Ovary (tissue), 3 donors: Measurements from ENCODE around the gene LRP1.

Experiments used
- CTCF ChIP-seq, 3 donors: fragments of 450-650 bp in 2 of 3; fragments of 200-600 bp in 1 of 3; IDR thresholded peaks; one replicate each; pipeline versions ENCODE4 v1.5.1 to v1.8.0; 2016 to 2022; ENCODE audit warnings: antibody characterized with exemption in 3 of 3, mild to moderate bottlenecking in 1 of 3
- POLR2A ChIP-seq: fragments of 450-650 bp; IDR thresholded peaks from one replicate; pipeline ENCODE4 v1.6.1; 2017; ENCODE audit warnings: antibody characterized with exemption, mild to moderate bottlenecking, moderate library complexity
- donor health status: DM: no; HTN: no; CAD: no.

- TF ChIP-seq CTCF (IDR thresholded peaks at IDR 0.05) (no peak), POLR2A (no peak)
Observed at GRCh38 chr12:57143454-57143853, 15.2 kb downstream of the LRP1 start.
